NB4 (cell line): ENCODE results near the gene TAGLN2.

Experiments used
- DNase-seq: peaks from one replicate; pipeline ENCODE4 v3.0.0; 2010; ENCODE audit warnings: low read depth
- H3K4me3 ChIP-seq: one replicate; pipeline ENCODE4 v1.5.1; 2011; ENCODE audit warnings: mild to moderate bottlenecking, low read depth, low read length, moderate library complexity
- MYC ChIP-seq: IDR thresholded peaks from 2 replicates; pipeline ENCODE4 v1.6.1; 2011; ENCODE audit warnings: low read depth, low read length
- POLR2A ChIP-seq: IDR thresholded peaks from 2 replicates; pipeline ENCODE4 v1.6.1; 2011; ENCODE audit warnings: mild to moderate bottlenecking; ENCODE audit not compliant: insufficient read length; ENCODE audit errors: extremely low read depth
- TF ChIP-seq, protein P1 (sequence below): IDR thresholded peaks from 2 replicates; pipeline ENCODE4 v1.6.1; 2011; ENCODE audit warnings: low read depth, low read length
- TF ChIP-seq, protein P2 (sequence below): IDR thresholded peaks from one replicate; pipeline ENCODE4 v1.5.1; 2012; ENCODE audit warnings: low read depth, low read length

The TAGLN2 gene

DNA sequence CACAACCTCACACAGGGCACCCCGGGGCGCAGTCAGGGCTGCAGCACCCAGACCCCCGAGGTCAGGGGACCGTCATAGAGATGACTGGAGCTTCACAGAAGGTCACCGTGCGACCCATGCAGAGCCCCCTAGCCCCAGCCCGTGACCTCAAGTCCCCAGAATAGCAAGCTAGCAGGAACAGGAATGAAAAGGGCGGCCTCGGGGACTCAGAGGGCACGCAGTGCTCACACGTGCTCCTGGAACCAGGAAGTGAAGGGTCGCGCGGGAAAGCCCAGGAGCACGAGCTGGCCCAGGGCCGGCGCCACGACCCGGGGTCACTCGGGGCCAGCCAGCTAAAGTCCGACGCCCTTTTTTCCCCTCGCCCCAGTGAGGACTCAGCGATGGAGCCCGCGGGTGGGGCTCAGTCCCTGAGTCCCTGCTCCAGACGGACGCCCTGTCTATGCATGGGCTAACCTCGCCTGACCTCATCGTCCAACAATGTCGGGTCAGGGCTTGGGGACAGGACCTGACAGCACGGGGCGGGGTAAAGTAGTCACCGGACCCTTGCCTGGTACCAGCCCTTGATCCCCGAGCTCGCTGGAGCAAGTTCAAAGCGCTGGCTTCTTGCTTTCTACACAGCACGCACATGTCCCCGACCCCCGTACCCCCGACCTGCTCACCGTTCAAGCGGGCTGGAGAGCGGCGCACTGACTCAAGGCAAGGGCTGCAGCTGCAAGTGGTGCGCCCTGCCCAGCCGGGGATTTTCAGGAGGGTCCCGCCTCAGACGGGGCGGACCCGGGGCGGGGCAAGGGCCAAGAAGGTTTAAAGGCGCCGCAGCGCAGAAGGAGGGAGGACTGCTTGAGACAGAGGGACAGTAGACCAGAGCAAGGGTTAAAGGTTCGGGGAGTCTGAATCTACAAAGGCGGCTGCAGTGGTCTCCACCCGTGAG lies at the start of gene TAGLN2:
TSS of gene TAGLN2 (minus strand) at position 717 of the 928 bp plus-strand sequence. CDS start 4,998 bp downstream, outside the sequence.
- DNase-seq: peak; percentile 92
- TF ChIP-seq, protein P1, sequence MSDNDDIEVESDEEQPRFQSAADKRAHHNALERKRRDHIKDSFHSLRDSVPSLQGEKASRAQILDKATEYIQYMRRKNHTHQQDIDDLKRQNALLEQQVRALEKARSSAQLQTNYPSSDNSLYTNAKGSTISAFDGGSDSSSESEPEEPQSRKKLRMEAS: peak; percentile 94
- peak; percentile 92 for TF ChIP-seq POLR2A
- TF ChIP-seq, protein P2, sequence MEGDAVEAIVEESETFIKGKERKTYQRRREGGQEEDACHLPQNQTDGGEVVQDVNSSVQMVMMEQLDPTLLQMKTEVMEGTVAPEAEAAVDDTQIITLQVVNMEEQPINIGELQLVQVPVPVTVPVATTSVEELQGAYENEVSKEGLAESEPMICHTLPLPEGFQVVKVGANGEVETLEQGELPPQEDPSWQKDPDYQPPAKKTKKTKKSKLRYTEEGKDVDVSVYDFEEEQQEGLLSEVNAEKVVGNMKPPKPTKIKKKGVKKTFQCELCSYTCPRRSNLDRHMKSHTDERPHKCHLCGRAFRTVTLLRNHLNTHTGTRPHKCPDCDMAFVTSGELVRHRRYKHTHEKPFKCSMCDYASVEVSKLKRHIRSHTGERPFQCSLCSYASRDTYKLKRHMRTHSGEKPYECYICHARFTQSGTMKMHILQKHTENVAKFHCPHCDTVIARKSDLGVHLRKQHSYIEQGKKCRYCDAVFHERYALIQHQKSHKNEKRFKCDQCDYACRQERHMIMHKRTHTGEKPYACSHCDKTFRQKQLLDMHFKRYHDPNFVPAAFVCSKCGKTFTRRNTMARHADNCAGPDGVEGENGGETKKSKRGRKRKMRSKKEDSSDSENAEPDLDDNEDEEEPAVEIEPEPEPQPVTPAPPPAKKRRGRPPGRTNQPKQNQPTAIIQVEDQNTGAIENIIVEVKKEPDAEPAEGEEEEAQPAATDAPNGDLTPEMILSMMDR: no peak
- peak; percentile 86 for TF ChIP-seq MYC
- peak within 1 kb of the TSS; percentile 86 for H3K4me3 ChIP-seq

DNA sequence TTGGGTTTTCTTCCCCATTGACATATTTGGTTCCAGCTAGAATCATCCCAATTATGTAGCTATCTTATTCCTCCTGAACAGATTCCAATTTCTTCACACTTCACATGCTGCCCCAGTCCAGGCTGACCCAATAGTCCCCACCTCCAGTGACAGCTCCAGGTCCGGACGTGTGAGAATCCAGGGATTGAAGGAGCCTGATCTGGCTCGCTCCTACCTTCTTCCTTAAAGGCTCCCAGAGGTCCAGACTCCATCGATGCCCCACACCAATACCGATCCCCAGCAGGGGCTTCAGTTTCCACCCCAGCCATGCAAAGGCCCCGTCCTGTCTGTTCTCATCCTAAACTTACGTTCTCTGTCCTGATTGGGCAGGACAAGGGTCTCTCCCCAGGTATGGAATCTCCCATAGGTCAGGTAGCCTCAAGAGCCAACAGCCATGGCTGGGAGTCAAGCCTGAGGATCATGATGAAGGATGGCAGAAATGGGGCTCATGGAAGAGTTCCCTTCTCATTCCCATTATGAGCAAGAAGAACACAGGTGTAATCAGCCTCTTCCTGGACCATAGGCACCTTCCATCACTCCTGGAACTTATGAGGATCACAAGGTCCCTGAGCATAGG lies 49.2 kb upstream of the TAGLN2 start:
- no peak overlapping the region for H3K4me3 ChIP-seq
- TF ChIP-seq MYC: no peak
- TF ChIP-seq, protein P1: no peak
- TF ChIP-seq, protein P2: no peak
- TF ChIP-seq POLR2A: no peak
- no peak for DNase-seq

DNA sequence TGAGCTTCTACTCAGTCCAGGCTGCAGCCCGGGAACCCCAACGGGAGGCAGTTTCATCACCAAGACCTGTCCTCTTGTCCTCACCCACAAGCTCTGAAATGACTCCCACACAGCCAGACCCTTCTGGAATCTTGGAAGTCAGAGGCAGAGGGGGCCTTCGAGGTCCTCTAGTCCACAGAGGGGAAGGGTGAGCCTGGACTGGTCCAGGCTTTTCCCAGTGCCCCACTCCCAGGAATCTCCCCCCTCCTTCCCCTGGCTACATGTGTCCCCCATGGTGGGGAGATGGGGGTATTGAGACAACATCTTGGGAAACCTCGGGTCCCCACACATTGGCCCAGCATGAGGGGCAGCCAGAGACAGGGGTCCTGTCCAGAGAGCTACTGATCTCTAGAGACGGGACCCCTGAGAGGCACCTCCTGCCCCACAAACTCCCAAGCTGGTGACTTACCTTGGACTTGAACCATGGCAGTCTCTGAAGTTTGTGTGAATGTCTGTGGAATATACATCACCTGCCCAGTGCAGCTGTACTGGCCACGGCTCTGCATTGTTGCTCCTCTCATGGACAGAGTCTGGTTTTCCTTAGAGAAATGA lies 48.1 kb upstream of the TAGLN2 start:
- H3K4me3 ChIP-seq: no peak overlapping the region
- no peak for TF ChIP-seq MYC
- TF ChIP-seq, protein P2: no peak
- TF ChIP-seq, protein P1: no peak
- TF ChIP-seq POLR2A: no peak
- no peak for DNase-seq

DNA sequence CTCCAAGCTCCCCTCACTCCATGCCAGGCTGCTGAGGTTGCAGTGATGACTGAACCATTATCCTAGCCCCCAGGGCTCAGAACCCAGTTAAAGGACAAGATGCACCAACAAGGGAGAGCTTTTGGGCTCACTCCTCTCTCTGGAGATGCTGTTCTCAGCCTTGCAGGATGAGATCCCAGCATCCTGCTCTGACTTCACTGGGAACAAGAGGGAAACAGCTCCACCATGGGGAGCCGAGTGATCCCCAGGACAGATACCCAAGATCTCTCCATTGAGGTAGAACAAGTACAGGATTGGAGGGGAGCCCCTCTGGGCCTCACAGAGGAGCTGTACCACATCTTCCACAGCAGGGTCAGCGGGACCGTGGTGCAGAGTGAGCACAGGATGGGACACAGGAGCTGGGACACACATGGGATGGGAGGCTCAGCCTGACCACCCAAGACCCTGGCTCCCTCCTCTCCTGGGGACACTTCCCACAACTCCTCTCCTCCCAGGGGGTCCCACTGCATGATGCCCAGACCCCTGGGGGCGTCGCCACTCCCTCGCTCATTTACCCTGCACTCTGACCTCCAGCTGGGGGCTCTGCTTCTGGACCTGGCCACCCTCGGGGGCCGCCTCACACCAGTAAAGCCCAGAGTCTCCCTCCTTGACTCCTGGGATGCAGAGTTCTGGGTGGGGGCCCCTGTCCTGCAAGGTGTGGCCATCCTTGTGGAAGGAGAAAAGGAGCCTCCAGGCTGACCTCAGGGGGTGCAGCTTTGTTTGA lies 47.3 kb upstream of the TAGLN2 start:
- H3K4me3 ChIP-seq: no peak overlapping the region
- TF ChIP-seq, protein P2: no peak
- TF ChIP-seq MYC: no peak
- TF ChIP-seq, protein P1: no peak
- TF ChIP-seq POLR2A: no peak
- DNase-seq: no peak

DNA sequence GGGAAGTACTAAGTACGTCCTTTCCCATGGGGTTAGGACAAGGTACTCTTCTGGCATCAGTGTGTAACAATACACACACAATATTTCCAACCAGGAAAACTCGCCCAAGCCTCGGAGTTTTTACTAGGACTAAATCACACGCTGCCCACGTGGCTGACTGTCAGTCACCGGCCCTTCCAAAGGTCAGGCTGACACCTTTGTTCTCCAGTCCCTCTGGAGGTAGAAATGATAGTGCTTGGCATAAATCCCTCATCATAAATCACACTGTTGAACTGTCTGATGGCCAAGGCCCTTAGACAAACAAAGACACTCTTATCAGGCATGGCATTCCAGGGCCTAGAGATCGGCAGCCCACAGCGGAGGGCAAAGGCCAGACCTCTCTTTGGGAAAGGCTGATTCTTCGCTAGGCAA lies 45.6 kb upstream of the TAGLN2 start:
- DNase-seq: no peak
- TF ChIP-seq MYC (no peak), POLR2A (no peak)
- TF ChIP-seq, protein P2: no peak
- TF ChIP-seq, protein P1: no peak
- no peak overlapping the region for H3K4me3 ChIP-seq
